ENCODE measurements around the gene ENC1. TPM values are rescaled to one million over a fixed set of nuclear protein-coding genes. Genes with fewer than 3 reads are reported as not detected.

Gene ENC1
- total RNA-seq, 1 experiment from 2014 or later, result 30.0 TPM

GRCh38 chr5:74638544-74638969, 2.0 kb downstream of the ENC1 start:
- H3K9me2 ChIP-seq (ENCODE audit: insufficient read depth), result no peaks in the 10 kb centered on the region
- H3K9ac ChIP-seq (ENCODE audit: low read length), result peak overlapping the region; percentile 69
- peak overlapping the region; percentile 69 to 82 for H3K4me3 ChIP-seq (replicated peaks in 1 of 2; ENCODE audit: low read depth in 1 of 2, low read length in 2 of 2)
- RAD21 ChIA-PET (ENCODE audit: low non-redundant PET in 1 of 2, low total read pairs in 2 of 2, uncharacterized antibody in 2 of 2, unreplicated experiment in 2 of 2), result no interaction called here
- CTCF ChIA-PET, result no interaction called here
- intact Hi-C loops (cut with micrococcal nuclease), result no loop called here
- peaks cover 67 to 69% of the 10 kb centered on the region in 2 experiments for H3K4me1 ChIP-seq (ENCODE audit: control insufficient read depth in 1 of 2, insufficient read depth in 2 of 2, low read length in 2 of 2)
- H2AFZ ChIP-seq (ENCODE audit: low read depth, low read length, poor library complexity, severe bottlenecking), result no peak overlapping the region
- DNase-seq (ENCODE audit: low read depth, low spot score) (no peak), ATAC-seq (no peak)
- H3K27me3 ChIP-seq (ENCODE audit: insufficient read depth, low read length), result no peaks in the 10 kb centered on the region
- TF ChIP-seq POLR2A (IDR thresholded peaks at IDR 0.05; ENCODE audit: borderline replicate concordance, extremely low read depth, insufficient read depth, insufficient read length), result no peak
- no peak for TF ChIP-seq ZBTB33 (IDR thresholded peaks at IDR 0.05; ENCODE audit: extremely low read depth, insufficient replicate concordance, low read length)
- no peak for TF ChIP-seq JUND (IDR thresholded peaks at IDR 0.05)
- no peak for TF ChIP-seq EZH2phosphoT487 (IDR thresholded peaks at IDR 0.05; ENCODE audit: borderline replicate concordance)
- TF ChIP-seq ZFX (IDR thresholded peaks at IDR 0.05), result no peak
- no peak for TF ChIP-seq EGR1 (IDR thresholded peaks at IDR 0.05; ENCODE audit: low read depth)
- no peak for TF ChIP-seq POLR2AphosphoS5 (IDR thresholded peaks at IDR 0.05; ENCODE audit: low read depth, low read length)
- no peak for TF ChIP-seq ZNF274 (IDR thresholded peaks at IDR 0.05; ENCODE audit: low read depth, low read length)
- TF ChIP-seq, protein P1, sequence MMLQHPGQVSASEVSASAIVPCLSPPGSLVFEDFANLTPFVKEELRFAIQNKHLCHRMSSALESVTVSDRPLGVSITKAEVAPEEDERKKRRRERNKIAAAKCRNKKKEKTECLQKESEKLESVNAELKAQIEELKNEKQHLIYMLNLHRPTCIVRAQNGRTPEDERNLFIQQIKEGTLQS (IDR thresholded peaks at IDR 0.05), result no peak
- no peak for TF ChIP-seq FOSL1 (IDR thresholded peaks at IDR 0.05; ENCODE audit: low read depth)
- TF ChIP-seq REST (IDR thresholded peaks at IDR 0.05; ENCODE audit: low read depth), result no peak
- TF ChIP-seq SP1 (IDR thresholded peaks at IDR 0.05; ENCODE audit: low read depth), result no peak
- no peak for TF ChIP-seq EZH2 (IDR thresholded peaks at IDR 0.05)
- TF ChIP-seq, protein P2, sequence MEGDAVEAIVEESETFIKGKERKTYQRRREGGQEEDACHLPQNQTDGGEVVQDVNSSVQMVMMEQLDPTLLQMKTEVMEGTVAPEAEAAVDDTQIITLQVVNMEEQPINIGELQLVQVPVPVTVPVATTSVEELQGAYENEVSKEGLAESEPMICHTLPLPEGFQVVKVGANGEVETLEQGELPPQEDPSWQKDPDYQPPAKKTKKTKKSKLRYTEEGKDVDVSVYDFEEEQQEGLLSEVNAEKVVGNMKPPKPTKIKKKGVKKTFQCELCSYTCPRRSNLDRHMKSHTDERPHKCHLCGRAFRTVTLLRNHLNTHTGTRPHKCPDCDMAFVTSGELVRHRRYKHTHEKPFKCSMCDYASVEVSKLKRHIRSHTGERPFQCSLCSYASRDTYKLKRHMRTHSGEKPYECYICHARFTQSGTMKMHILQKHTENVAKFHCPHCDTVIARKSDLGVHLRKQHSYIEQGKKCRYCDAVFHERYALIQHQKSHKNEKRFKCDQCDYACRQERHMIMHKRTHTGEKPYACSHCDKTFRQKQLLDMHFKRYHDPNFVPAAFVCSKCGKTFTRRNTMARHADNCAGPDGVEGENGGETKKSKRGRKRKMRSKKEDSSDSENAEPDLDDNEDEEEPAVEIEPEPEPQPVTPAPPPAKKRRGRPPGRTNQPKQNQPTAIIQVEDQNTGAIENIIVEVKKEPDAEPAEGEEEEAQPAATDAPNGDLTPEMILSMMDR (IDR thresholded peaks at IDR 0.05 in 2 of 3, conservative IDR thresholded peaks at IDR 0.05 in 1 of 3; ENCODE audit: borderline replicate concordance in 1 of 3, insufficient read depth in 1 of 3, low read depth in 2 of 3, low read length in 2 of 3), result no peak
- TF ChIP-seq RAD21 (IDR thresholded peaks at IDR 0.05; ENCODE audit: low read depth), result no peak
- no peak for TF ChIP-seq SIN3A (IDR thresholded peaks at IDR 0.05; ENCODE audit: low read depth)
- TF ChIP-seq TCF7L2 (IDR thresholded peaks at IDR 0.05; ENCODE audit: borderline replicate concordance, extremely low read depth, insufficient read depth, insufficient read length), result no peak
- no peak for TF ChIP-seq YY1 (IDR thresholded peaks at IDR 0.05; ENCODE audit: extremely low read depth, insufficient replicate concordance, low read depth, low read length)
- POLR2A ChIA-PET, result interaction anchor here (0.7 kb wide), 1 partner anchor 174 kb away, joined by 4 read pairs; no protein-coding TSS in a partner anchor
- peak overlapping the region; percentile 92; the same call in 1 of the 2 replicates for H3K27ac ChIP-seq (ENCODE audit: low read depth, low read length)
- peaks cover 5% of the 10 kb centered on the region; the same call in 1 of the 2 replicates for H4K20me1 ChIP-seq (ENCODE audit: insufficient read depth)
- no TSS peak for BruUV-seq (replicated peaks)
- H3K79me2 ChIP-seq (ENCODE audit: insufficient read depth, low read length), result peaks cover 49% of the 10 kb centered on the region
- H3K9me3 ChIP-seq (ENCODE audit: control insufficient read depth in 1 of 2, insufficient read depth in 1 of 2, low read depth in 1 of 2, low read length in 2 of 2), result no peaks in the 10 kb centered on the region
- H3K4me2 ChIP-seq (ENCODE audit: low read length), result peak overlapping the region; percentile 96
- H3K36me3 ChIP-seq (ENCODE audit: control insufficient read depth in 1 of 2, insufficient read depth in 2 of 2, low read length in 2 of 2), result peaks cover 9 to 10% of the 10 kb centered on the region in 2 experiments; a peak in 3 of 4 replicates

All from HCT116 (cell line).